Neutrophil (primary cell): ENCODE data around the gene FGF12.

Source experiments
- H3K27ac ChIP-seq: fragments of 200-600 bp; sonication (generic); 2 replicates; pipeline ENCODE4 v1.5.1; 2016; ENCODE audit warnings: mild to moderate bottlenecking, moderate library complexity
- H3K27me3 ChIP-seq: fragments of 200-600 bp; sonication (generic); 2 replicates; pipeline ENCODE4 v1.6.0; 2016; ENCODE audit warnings: mild to moderate bottlenecking
- H3K36me3 ChIP-seq: fragments of 200-600 bp; sonication (generic); 2 replicates; pipeline ENCODE4 v1.5.1; 2017
- H3K4me1 ChIP-seq, 2 experiments: fragments of 200-600 bp in 1 of 2; sonication (generic) in 1 of 2; 1 replicate in 1 of 2; 2 replicates in 1 of 2; pipeline versions ENCODE4 v1.5.1 to v1.6.1; 2013 to 2016; ENCODE audit warnings: low read depth in 1 of 2, low read length in 1 of 2, mild to moderate bottlenecking in 1 of 2, moderate library complexity in 1 of 2; ENCODE audit not compliant: control insufficient read depth in 1 of 2, insufficient read depth in 1 of 2
- H3K4me3 ChIP-seq, 2 experiments: fragments of 200-600 bp in 1 of 2; sonication (generic) in 1 of 2; 1 replicate in 1 of 2; 2 replicates in 1 of 2; pipeline ENCODE4 v1.5.1; 2013 to 2016; ENCODE audit warnings: low read depth in 1 of 2, low read length in 1 of 2, mild to moderate bottlenecking in 1 of 2, moderate library complexity in 1 of 2
- H3K9me3 ChIP-seq: fragments of 200-600 bp; sonication (generic); 2 replicates; pipeline ENCODE4 v1.5.1; 2016
- TF ChIP-seq, protein P1 (sequence below): fragments of 200-600 bp; sonication (generic); IDR thresholded peaks from 2 replicates; pipeline ENCODE4 v1.5.1; 2016; ENCODE audit warnings: antibody characterized with exemption

The FGF12 gene

GRCh38 chr3:192273001-192273696 is 454.2 kb downstream of the FGF12 start:
- Histone ChIP-seq H3K4me3 (no peak overlapping the region), H3K36me3 (no peaks in the 10 kb centered on the region), H3K4me1 (no peaks in the 10 kb centered on the region), H3K27me3 (no peaks in the 10 kb centered on the region), H3K9me3 (no peaks in the 10 kb centered on the region), H3K27ac (no peak overlapping the region)
- TF ChIP-seq, protein P1, sequence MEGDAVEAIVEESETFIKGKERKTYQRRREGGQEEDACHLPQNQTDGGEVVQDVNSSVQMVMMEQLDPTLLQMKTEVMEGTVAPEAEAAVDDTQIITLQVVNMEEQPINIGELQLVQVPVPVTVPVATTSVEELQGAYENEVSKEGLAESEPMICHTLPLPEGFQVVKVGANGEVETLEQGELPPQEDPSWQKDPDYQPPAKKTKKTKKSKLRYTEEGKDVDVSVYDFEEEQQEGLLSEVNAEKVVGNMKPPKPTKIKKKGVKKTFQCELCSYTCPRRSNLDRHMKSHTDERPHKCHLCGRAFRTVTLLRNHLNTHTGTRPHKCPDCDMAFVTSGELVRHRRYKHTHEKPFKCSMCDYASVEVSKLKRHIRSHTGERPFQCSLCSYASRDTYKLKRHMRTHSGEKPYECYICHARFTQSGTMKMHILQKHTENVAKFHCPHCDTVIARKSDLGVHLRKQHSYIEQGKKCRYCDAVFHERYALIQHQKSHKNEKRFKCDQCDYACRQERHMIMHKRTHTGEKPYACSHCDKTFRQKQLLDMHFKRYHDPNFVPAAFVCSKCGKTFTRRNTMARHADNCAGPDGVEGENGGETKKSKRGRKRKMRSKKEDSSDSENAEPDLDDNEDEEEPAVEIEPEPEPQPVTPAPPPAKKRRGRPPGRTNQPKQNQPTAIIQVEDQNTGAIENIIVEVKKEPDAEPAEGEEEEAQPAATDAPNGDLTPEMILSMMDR: no peak

DNA sequence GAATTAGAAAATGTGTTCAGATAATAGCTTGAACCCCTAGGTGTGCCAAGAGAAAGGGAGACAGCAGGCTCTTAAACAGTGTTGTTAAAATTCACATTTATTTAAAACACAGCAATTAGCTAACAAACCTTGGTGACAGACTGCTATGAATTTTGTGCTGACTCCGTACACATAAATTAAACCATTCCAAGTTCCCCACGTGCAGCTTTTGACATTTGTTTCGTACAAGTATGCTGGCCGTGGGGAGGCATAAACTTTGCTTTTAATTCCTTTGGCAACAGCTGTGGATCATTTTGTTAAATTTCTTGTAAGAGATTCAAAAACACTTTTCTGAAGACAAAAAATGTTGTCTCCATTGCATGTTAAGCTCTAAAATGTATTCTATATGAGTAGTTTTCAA is 465.3 kb downstream of the FGF12 start:
- TF ChIP-seq, protein P1: no peak
- Histone ChIP-seq H3K9me3 (no peaks in the 10 kb centered on the region), H3K27ac (no peak overlapping the region), H3K27me3 (no peaks in the 10 kb centered on the region), H3K36me3 (no peaks in the 10 kb centered on the region), H3K4me1 (no peaks in the 10 kb centered on the region), H3K4me3 (no peak overlapping the region)

DNA sequence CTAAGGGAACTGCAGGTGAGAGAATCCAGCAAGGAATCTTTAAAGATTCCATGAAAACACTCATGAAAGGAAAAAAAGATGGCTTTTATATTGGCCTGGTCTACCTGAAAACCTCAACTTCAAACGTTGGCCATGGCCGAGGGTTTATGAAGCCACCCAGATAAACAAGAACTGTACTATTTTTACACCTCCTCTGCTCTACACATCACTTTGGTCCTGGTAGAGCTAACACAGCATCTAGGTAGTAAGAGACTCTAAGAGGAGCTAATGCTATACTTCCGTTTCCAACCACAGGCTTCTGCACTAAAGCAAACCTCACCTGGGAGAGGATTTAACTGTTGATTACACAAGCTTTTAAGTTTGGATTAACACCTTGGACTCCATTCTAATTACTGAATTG is 466.2 kb downstream of the FGF12 start:
- Histone ChIP-seq H3K4me3 (no peak overlapping the region), H3K4me1 (no peaks in the 10 kb centered on the region), H3K36me3 (no peaks in the 10 kb centered on the region), H3K27me3 (no peaks in the 10 kb centered on the region), H3K27ac (no peak overlapping the region), H3K9me3 (no peaks in the 10 kb centered on the region)
- TF ChIP-seq, protein P1: no peak

DNA sequence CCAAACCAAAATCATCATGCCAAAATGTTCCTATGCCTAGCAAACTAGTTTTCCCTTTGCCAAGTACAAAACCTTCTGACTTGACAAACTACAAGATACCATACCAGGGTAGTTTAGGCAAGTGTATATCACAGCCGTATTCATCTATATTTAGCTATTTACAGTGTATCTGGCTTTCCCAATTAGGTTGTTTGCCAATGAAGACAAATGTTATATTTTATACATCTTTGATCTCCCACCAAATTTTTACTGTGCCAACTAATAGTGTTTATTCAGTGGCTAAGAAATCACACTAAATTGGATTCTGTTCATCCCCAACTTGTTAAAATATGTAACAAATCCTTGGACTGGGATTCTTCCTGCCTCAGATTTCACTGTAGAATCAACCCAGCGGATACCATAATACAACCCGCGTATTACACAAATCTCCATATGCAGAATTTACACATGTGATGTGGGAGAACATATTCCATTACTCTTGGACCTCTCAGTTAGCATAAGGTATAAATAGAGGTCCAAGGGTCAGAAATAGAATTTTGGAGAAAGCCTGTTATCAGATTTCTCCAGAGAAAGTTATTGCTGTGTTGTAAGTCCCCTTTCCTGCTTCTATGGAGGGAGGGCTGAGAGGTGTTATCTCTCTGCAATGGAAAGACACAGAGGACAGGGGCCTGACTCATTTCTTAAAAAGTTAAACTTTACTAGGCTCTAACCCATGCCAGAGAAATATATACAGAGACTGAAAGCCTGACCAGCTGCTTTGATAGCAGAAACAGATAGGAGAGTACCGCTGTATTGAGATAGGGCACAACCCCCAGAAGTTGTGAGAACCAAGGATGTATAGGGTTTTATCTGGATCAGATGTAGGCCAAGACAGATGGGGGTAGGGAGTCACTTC is 467.0 kb downstream of the FGF12 start:
- TF ChIP-seq, protein P1: no peak
- Histone ChIP-seq H3K27ac (no peak overlapping the region), H3K4me1 (no peaks in the 10 kb centered on the region), H3K36me3 (no peaks in the 10 kb centered on the region), H3K4me3 (no peak overlapping the region), H3K27me3 (no peaks in the 10 kb centered on the region), H3K9me3 (no peaks in the 10 kb centered on the region)

- TF ChIP-seq, protein P1: no peak
- H3K27me3 ChIP-seq: no peaks in the 10 kb centered on the region
- no peaks in the 10 kb centered on the region for H3K4me1 ChIP-seq
- no peak overlapping the region for H3K4me3 ChIP-seq
- no peaks in the 10 kb centered on the region for H3K36me3 ChIP-seq
- H3K9me3 ChIP-seq: no peaks in the 10 kb centered on the region
- H3K27ac ChIP-seq: no peak overlapping the region
Observed at GRCh38 chr3:192259661-192260060, 467.7 kb downstream of the FGF12 start.
